ENCODE data around the gene TTC23L. TPM values are rescaled to one million over a fixed set of nuclear protein-coding genes. Genes with fewer than 3 reads are reported as not detected.

TTC23L gene
- total and polyA plus RNA-seq, 2 donors (not counting 1 experiment from before 2014, with no cell fraction given): 0.24 to 0.33 TPM

- no peak overlapping the region for H3K9ac ChIP-seq (ENCODE audit: insufficient read depth, low read length)
- H3K4me2 ChIP-seq (ENCODE audit: extremely low read depth, insufficient read depth, low read length): no peak overlapping the region
- DNase-seq (ENCODE audit: low read depth in 2 of 2): no peak
- H3K27me3 ChIP-seq (ENCODE audit: control insufficient read depth, insufficient read depth, low read length): no peaks in the 10 kb centered on the region
- H3K4me1 ChIP-seq (ENCODE audit: control insufficient read depth, extremely low read depth, insufficient read depth, low read length): no peaks in the 10 kb centered on the region
- TF ChIP-seq CTCF (conservative IDR thresholded peaks at IDR 0.05 in 1 of 2, IDR thresholded peaks at IDR 0.05 in 1 of 2; ENCODE audit: low read depth in 1 of 2, low read length in 2 of 2): no peak
- TF ChIP-seq EZH2 (IDR thresholded peaks at IDR 0.05; ENCODE audit: low read length, missing control alignments): no peak
- no peaks in the 10 kb centered on the region for H4K20me1 ChIP-seq (ENCODE audit: control insufficient read depth, extremely low read depth, insufficient read depth, low read length)
- H3K27ac ChIP-seq (ENCODE audit: insufficient read depth, low read length): no peak overlapping the region
- no peak overlapping the region for H2AFZ ChIP-seq (ENCODE audit: low read length)
- H3K36me3 ChIP-seq (ENCODE audit: control insufficient read depth, insufficient read depth, low read length): peaks cover 5% of the 10 kb centered on the region
- no peaks in the 10 kb centered on the region for H3K79me2 ChIP-seq (ENCODE audit: control insufficient read depth, insufficient read depth, low read length)
- H3K4me3 ChIP-seq (replicated peaks in 1 of 4; ENCODE audit: control extremely low read depth in 1 of 4, insufficient read depth in 1 of 4, low read depth in 3 of 4, low read length in 4 of 4): no peak overlapping the region
- no peaks in the 10 kb centered on the region for H3K9me3 ChIP-seq (ENCODE audit: control insufficient read depth, insufficient read depth, low read depth, low read length)
These were observed 105.6 kb downstream of the TTC23L start for GRCh38 chr5:34944460-34945047.

Other genes with a start within 250 kb of the TTC23L start
- 82.7 and 125 TPM in 2 replicates for gene RAI14, start 182.8 kb upstream of the TTC23L start, total RNA-seq
- gene RAI14, start 182.8 kb upstream of the TTC23L start, polyA plus RNA-seq: 98.7 and 128 TPM in 2 replicates
- 69.6 and 123 TPM in 2 replicates for gene RAD1, start 76.3 kb downstream of the TTC23L start, total RNA-seq
- 40.4 and 46.9 TPM in 2 replicates for gene RAD1, start 76.3 kb downstream of the TTC23L start, polyA plus RNA-seq
- 40.8 and 46.9 TPM in 2 replicates for gene BRIX1, start 76.5 kb downstream of the TTC23L start, total RNA-seq
- gene BRIX1, start 76.5 kb downstream of the TTC23L start, polyA plus RNA-seq: 42.3 and 84.2 TPM in 2 replicates
- 49.8 and 64.4 TPM in 2 replicates for gene DNAJC21, start 90.4 kb downstream of the TTC23L start, total RNA-seq
- 56.6 and 60.4 TPM in 2 replicates for gene DNAJC21, start 90.4 kb downstream of the TTC23L start, polyA plus RNA-seq
- gene AGXT2, start 208.8 kb downstream of the TTC23L start, total RNA-seq: not detected in 2 replicates
- gene AGXT2, start 208.8 kb downstream of the TTC23L start, polyA plus RNA-seq: not detected in 2 replicates